GM10266 (cell line): ENCODE results near the gene ZSCAN29.

Experiments used
- DNase-seq: peaks from one replicate; pipeline ENCODE4 v3.0.0; 2012; ENCODE audit errors: extremely low spot score
- TF ChIP-seq, protein P1 (sequence below): IDR thresholded peaks from 2 replicates; pipeline ENCODE4 v1.5.1; 2012; ENCODE audit warnings: mild to moderate bottlenecking, low read depth; ENCODE audit not compliant: control insufficient read depth, insufficient read depth; ENCODE audit errors: missing control alignments

Gene ZSCAN29

DNA sequence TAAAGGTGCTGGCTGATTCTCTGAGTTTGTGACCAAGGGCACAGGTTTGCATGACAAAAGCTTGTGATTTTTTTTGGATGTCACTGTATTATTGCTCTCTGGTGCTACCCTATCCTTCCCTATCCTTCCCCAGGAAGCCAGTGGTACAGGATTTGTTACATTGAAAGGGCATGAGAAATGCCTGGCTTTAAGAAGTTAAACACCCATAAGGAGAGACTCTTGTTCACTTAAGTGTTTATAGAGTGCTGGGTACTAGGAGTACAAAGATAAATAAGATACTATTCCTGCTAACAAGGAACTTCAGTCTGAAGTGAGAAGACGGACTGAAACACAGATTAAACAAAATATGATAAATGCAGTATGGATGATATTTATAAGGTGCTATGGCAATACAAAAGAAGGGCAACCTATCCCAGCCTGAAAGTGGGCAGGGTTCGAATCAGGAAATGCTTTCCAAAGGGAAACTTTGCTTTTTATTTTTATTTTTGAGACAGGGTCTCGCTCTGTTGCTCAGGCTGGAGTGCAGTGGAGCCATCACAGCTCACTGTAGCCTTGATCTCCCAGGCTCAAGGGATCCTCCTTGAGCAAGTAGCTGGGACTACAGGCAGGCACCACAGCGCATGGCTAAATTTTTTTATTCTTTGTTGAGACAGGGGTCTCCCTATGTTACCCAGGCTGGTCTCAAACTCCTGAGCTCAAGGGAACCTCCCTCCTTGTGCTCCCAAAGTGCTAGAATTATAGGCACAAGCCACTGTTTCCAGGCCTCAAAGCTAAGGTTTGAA lies 51.7 kb downstream of the ZSCAN29 start:
- no peak for DNase-seq
- TF ChIP-seq, protein P1, sequence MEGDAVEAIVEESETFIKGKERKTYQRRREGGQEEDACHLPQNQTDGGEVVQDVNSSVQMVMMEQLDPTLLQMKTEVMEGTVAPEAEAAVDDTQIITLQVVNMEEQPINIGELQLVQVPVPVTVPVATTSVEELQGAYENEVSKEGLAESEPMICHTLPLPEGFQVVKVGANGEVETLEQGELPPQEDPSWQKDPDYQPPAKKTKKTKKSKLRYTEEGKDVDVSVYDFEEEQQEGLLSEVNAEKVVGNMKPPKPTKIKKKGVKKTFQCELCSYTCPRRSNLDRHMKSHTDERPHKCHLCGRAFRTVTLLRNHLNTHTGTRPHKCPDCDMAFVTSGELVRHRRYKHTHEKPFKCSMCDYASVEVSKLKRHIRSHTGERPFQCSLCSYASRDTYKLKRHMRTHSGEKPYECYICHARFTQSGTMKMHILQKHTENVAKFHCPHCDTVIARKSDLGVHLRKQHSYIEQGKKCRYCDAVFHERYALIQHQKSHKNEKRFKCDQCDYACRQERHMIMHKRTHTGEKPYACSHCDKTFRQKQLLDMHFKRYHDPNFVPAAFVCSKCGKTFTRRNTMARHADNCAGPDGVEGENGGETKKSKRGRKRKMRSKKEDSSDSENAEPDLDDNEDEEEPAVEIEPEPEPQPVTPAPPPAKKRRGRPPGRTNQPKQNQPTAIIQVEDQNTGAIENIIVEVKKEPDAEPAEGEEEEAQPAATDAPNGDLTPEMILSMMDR = no peak

DNA sequence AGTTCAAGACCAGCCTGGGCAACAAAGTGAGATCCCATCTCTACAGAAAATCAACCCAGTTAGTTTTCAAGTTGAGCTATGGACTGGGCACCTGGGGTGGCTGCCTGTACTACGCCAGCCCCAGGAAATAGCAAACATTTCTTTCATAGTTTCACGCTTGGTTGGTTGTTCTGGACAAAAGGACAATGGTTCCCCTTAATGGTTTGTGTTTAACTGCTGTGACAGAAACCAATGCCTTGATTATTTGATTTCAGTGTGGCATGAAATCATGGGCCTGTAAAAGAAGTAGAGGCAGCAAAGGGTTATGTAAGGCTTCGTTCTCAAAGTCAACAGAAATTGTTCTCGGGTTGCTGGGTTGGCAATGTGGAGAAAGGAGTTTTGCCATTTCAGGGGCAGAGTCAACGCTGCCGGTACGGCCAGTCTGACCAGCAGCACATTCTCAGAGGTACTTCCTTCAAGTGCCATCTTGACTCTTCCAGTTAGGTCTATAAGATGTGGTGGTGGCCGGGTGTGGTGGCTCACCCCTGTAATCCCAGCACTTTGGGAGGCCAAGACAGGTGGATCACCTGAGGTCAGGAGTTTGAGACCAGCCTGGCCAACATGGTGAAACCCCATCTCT lies 53.2 kb downstream of the ZSCAN29 start:
- no peak for DNase-seq

DNA sequence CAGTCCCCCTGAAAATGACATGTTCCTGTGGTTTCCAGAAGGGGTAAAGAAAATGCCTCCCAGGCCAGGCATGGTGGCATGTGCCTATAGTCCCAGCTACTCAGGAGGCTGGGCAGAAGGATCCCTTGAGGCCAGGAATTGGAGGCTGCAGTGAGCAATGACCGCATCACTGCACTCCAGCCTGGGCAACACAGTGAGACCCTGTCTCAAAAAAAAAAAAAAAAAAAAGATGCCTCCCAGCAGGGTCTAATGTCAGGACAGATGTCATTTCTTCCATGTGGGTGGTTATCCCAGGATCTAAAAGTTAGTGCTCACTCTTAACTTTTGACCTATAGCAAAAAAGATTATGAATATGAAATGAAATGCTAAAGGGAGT lies 53.9 kb downstream of the ZSCAN29 start:
- TF ChIP-seq, protein P1 = no peak
- DNase-seq = no peak

More for the DNA sequence above, 53.2 kb downstream of the ZSCAN29 start:
- TF ChIP-seq, protein P1 = no peak

DNA sequence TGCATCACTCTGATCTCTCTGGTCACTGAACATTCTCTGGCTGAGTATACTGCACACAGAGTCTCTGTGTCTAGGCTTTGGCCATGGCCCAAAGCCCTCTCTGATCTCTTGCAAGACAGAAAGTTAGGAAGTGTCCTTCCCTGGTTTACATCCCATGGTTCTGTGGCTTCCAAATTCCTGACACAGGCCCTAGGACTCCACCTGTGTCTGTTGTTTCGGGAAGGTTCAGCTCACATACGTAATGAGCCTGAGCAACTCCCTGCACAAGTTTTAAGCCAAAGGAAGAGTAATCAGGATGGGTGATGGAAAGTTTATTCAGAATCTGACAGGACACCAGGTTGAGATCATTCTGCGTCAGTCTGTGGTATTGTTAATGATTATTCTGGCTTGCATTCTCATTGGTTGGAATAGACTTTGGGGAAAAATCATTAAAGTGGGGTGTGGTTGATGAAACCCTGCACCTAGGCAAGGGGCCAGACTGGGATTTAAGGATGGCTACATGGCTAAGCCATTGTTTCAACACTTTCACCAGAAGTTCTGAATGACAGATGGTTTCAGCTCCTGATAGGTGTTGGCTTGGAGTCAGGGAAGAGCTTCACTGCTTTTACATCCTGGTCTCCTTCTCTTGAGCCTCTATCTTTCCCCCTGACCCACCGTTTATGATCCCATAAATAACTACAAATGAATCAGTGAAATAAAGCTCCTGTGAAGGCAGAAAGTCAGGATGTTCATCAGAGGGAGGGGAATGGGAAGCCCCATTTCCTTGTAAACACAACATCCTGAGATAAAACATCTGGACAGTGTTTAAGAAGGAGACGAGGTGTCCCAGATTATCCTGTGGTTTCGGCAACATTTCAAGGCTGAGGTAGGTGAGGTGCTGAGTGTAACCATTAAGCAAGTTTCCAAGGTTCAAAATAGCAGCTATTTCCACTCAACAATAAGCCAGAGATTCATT lies 54.5 kb downstream of the ZSCAN29 start:
- TF ChIP-seq, protein P1 = no peak
- DNase-seq = no peak

DNA sequence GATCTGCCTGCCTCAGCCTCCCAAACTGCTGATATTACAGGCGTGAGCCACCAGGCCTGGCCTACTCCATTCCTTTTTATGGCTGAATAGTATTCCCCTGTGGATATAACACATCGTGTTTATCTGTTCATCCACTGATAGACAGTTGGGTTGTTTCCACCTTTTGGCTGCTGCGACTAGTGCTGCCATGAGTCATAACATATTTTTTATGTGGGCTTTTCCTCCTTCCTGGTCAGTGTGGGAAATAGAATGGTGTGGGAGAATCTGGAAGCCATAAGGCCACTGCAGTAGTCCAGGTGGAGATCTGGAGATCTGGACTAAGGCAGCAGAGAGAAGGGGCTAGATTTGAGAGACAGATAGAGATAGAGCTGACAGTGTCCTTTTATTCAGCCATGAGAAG lies 56.7 kb downstream of the ZSCAN29 start:
- no peak for DNase-seq
- TF ChIP-seq, protein P1 = no peak

DNA sequence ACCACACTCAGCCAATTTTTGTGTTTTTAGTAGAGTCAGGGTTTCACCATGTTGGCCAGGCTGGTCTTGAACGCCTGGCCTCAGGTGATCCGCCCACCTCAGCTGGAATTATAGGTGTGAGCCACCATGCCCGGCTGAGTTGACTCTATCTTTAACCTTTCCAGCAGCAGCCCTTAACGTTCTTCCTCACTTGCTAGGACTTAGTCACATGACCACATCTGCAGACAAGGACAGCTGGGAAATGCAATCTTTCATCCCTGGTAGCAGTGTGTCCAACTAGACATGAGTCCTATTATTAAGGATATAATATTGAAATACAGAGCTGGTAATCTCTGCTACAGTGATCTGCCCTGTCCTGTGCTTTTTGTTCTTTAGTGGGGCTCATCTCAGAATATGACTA lies 58.5 kb downstream of the ZSCAN29 start:
- DNase-seq = no peak
- TF ChIP-seq, protein P1 = no peak
